ENCODE data around the gene CILP2. TPM values are rescaled to one million over a fixed set of nuclear protein-coding genes. Genes with fewer than 3 reads are reported as not detected.

CILP2 gene
- total and polyA plus RNA-seq, 12 donors: 0.07 to 0.61 (median 0.21) TPM; not detected in 2

- WGBS, 2 donors: 85 to 89% methylated on average over 18 of the region's 18 CpGs
- no peaks in the 10 kb centered on the region for H3K27me3 ChIP-seq
- no peaks in the 10 kb centered on the region for H3K4me1 ChIP-seq
- ATAC-seq (no peak), DNase-seq (no peak)
- H3K4me3 ChIP-seq: no peak overlapping the region
- no peaks in the 10 kb centered on the region for H3K9me3 ChIP-seq
- intact Hi-C loops (cut with DNase I): loop anchor here in 1 of 10 donors (10.0 kb wide), 1 partner anchor 305 kb away; the partner anchor contains the start of genes BORCS8 and RFXANK
- no peak overlapping the region for H3K27ac ChIP-seq
- no peak for TF ChIP-seq CTCF (IDR thresholded peaks at IDR 0.05)
- H3K36me3 ChIP-seq: peaks cover 0 to 100% (median 70%) of the 10 kb centered on the region in 9 donors
Measured at GRCh38 chr19:19499272-19499995, 38.6 kb upstream of the CILP2 start.

GRCh38 chr19:19500975-19501644 lies 37.0 kb upstream of the CILP2 start:
- Histone ChIP-seq H3K9me3 (no peaks in the 10 kb centered on the region), H3K27me3 (no peaks in the 10 kb centered on the region), H3K4me3 (no peak overlapping the region), H3K27ac (no peak overlapping the region), H3K36me3 (peaks cover 0 to 100% (median 76%) of the 10 kb centered on the region in 9 donors), H3K4me1 (no peaks in the 10 kb centered on the region)
- WGBS, 2 donors: 89% methylated on average over 34 of the region's 34 CpGs
- no peak for DNase-seq
- no peak for ATAC-seq
- no peak for TF ChIP-seq CTCF (IDR thresholded peaks at IDR 0.05)
- intact Hi-C loops (cut with DNase I): no loop called here

GRCh38 chr19:19501798-19502197 lies 36.3 kb upstream of the CILP2 start:
- intact Hi-C loops (cut with DNase I): no loop called here
- no peak for DNase-seq
- H3K4me3 ChIP-seq: no peak overlapping the region
- no peak for TF ChIP-seq CTCF (IDR thresholded peaks at IDR 0.05)
- no peaks in the 10 kb centered on the region for H3K4me1 ChIP-seq
- H3K36me3 ChIP-seq: peaks cover 0 to 100% (median 74%) of the 10 kb centered on the region in 9 donors
- no peak for ATAC-seq
- H3K27me3 ChIP-seq: no peaks in the 10 kb centered on the region
- WGBS, 2 donors: 91 to 94% methylated on average over 26 of the region's 26 CpGs
- H3K9me3 ChIP-seq: no peaks in the 10 kb centered on the region
- H3K27ac ChIP-seq: no peak overlapping the region

GRCh38 chr19:19502281-19502680 lies 35.8 kb upstream of the CILP2 start:
- no peaks in the 10 kb centered on the region for H3K27me3 ChIP-seq
- H3K4me3 ChIP-seq: no peak overlapping the region
- DNase-seq: no peak
- intact Hi-C loops (cut with DNase I): no loop called here
- 95 to 96% methylated on average over 19 of the region's 19 CpGs for WGBS, 2 donors
- H3K27ac ChIP-seq: no peak overlapping the region
- no peak for TF ChIP-seq CTCF (IDR thresholded peaks at IDR 0.05)
- peaks cover 0 to 100% (median 69%) of the 10 kb centered on the region in 9 donors for H3K36me3 ChIP-seq
- ATAC-seq: no peak
- no peaks in the 10 kb centered on the region for H3K9me3 ChIP-seq
- no peaks in the 10 kb centered on the region for H3K4me1 ChIP-seq
